SK-N-SH treated with all-trans-retinoic acid at 6 μM for 48 hours (cell line): ENCODE measurements around the gene ZNF195.

Source experiments
- ATAC-seq: fragments of 200-7000 bp; cut with Tn5 transposase; 3 replicates; pipeline ENCODE4 v1.9.1; 2020; ENCODE audit warnings: mild to moderate bottlenecking, moderate library complexity
- ARNTL ChIP-seq: fragments of 450-650 bp; formaldehyde crosslinking; IDR thresholded peaks from 2 replicates; pipeline ENCODE4 v1.5.0; 2020; ENCODE audit warnings: low read depth, mild to moderate bottlenecking, moderate library complexity, borderline replicate concordance
- CSDC2 ChIP-seq: fragments of 250-450 bp; sonication (Bioruptor Pico); IDR thresholded peaks from 2 replicates; pipeline ENCODE4 v1.5.0; 2020; ENCODE audit warnings: mild to moderate bottlenecking, moderate library complexity
- ESRRG ChIP-seq: fragments of 250-450 bp; sonication (Bioruptor Pico); IDR thresholded peaks from 2 replicates; pipeline ENCODE4 v1.6.1; 2021; ENCODE audit warnings: mild to moderate bottlenecking
- GLIS3 ChIP-seq: fragments of 250-450 bp; sonication (Bioruptor Pico); IDR thresholded peaks from 2 replicates; pipeline ENCODE4 v1.5.0; 2020; ENCODE audit warnings: mild to moderate bottlenecking, moderate library complexity
- ISL1 ChIP-seq: fragments of 250-450 bp; sonication (Bioruptor Pico); IDR thresholded peaks from 2 replicates; pipeline ENCODE4 v2.1.2; 2022; ENCODE audit warnings: mild to moderate bottlenecking, moderate library complexity
- PPARA ChIP-seq: fragments of 250-450 bp; sonication (Bioruptor Pico); IDR thresholded peaks from 2 replicates; pipeline ENCODE4 v1.5.0; 2020; ENCODE audit warnings: mild to moderate bottlenecking, borderline replicate concordance
- SNAI2 ChIP-seq: fragments of 250-450 bp; sonication (Bioruptor Pico); IDR thresholded peaks from 2 replicates; pipeline ENCODE4 v1.5.0; 2020; ENCODE audit warnings: mild to moderate bottlenecking, moderate library complexity
- TCF4 ChIP-seq: fragments of 250-450 bp; sonication (Bioruptor Pico); IDR thresholded peaks from 2 replicates; pipeline ENCODE4 v1.8.0; 2021; ENCODE audit warnings: mild to moderate bottlenecking, moderate library complexity, borderline replicate concordance
- TOX ChIP-seq: fragments of 250-450 bp; sonication (Bioruptor Pico); IDR thresholded peaks from 2 replicates; pipeline ENCODE4 v1.8.0; 2021; ENCODE audit warnings: mild to moderate bottlenecking, moderate library complexity, borderline replicate concordance
- ZC3H10 ChIP-seq: fragments of 250-450 bp; sonication (Bioruptor Pico); IDR thresholded peaks from 2 replicates; pipeline ENCODE4 v1.5.1; 2021; ENCODE audit warnings: mild to moderate bottlenecking, moderate library complexity
- ZFP3 ChIP-seq: fragments of 250-450 bp; sonication (Bioruptor Pico); IDR thresholded peaks from 2 replicates; pipeline ENCODE4 v1.5.0; 2020; ENCODE audit warnings: mild to moderate bottlenecking, moderate library complexity
- ZFP30 ChIP-seq: fragments of 450-650 bp; formaldehyde crosslinking; IDR thresholded peaks from 2 replicates; pipeline ENCODE4 v1.5.0; 2022; ENCODE audit warnings: mild to moderate bottlenecking, moderate library complexity
- ZNF565 ChIP-seq: fragments of 450-650 bp; formaldehyde crosslinking; conservative IDR thresholded peaks from 2 replicates; pipeline ENCODE4 v1.5.0; 2020; ENCODE audit warnings: low read depth, mild to moderate bottlenecking, moderate library complexity
- ZNF70 ChIP-seq: fragments of 450-650 bp; formaldehyde crosslinking; IDR thresholded peaks from 2 replicates; pipeline ENCODE4 v1.5.0; 2020; ENCODE audit warnings: mild to moderate bottlenecking, moderate library complexity
- ZNF8 ChIP-seq: fragments of 450-650 bp; formaldehyde crosslinking; IDR thresholded peaks from 2 replicates; pipeline ENCODE4 v1.5.0; 2020; ENCODE audit warnings: mild to moderate bottlenecking, moderate library complexity
- TF ChIP-seq, protein P1 (sequence below): fragments of 250-450 bp; sonication (Bioruptor Pico); IDR thresholded peaks from 2 replicates; pipeline ENCODE4 v1.5.1; 2021; ENCODE audit warnings: mild to moderate bottlenecking, moderate library complexity
- TF ChIP-seq, protein P2 (sequence below): fragments of 250-450 bp; sonication (Bioruptor Pico); IDR thresholded peaks from 2 replicates; pipeline ENCODE4 v1.8.0; 2021; ENCODE audit warnings: low read depth, mild to moderate bottlenecking, moderate library complexity, borderline replicate concordance
- TF ChIP-seq, protein P3 (sequence below): fragments of 250-450 bp; sonication (Bioruptor Pico); IDR thresholded peaks from 2 replicates; pipeline ENCODE4 v1.8.0; 2020; ENCODE audit warnings: mild to moderate bottlenecking, moderate library complexity, borderline replicate concordance
- TF ChIP-seq, protein P4 (sequence below): fragments of 250-450 bp; sonication (Bioruptor Pico); IDR thresholded peaks from 2 replicates; pipeline ENCODE4 v1.5.1; 2020; ENCODE audit warnings: low read depth, mild to moderate bottlenecking, moderate library complexity
- TF ChIP-seq, protein P5 (sequence below): fragments of 250-450 bp; sonication (Bioruptor Pico); IDR thresholded peaks from 2 replicates; pipeline ENCODE4 v1.5.0; 2020; ENCODE audit warnings: mild to moderate bottlenecking, moderate library complexity

Gene ZNF195

DNA sequence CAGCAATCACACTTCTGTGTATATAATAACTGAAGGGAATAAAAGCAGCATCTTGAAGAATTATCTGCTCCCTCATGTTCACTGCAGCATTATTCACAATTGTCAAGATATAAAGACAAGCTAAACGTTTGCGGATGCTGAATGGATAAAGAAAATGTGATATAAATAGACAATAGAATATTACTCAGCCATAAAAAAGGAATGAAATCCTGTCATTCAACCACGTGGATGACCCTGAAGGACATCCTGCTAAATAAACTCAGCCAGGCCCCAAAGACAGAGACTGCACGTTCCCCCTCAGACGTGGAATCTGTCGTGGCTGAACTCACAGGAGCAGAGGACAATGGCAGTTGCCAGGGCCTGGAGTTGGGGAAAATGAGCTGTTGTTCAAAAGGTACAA lies 9.6 kb downstream of the ZNF195 start:
- TF ChIP-seq, protein P1, sequence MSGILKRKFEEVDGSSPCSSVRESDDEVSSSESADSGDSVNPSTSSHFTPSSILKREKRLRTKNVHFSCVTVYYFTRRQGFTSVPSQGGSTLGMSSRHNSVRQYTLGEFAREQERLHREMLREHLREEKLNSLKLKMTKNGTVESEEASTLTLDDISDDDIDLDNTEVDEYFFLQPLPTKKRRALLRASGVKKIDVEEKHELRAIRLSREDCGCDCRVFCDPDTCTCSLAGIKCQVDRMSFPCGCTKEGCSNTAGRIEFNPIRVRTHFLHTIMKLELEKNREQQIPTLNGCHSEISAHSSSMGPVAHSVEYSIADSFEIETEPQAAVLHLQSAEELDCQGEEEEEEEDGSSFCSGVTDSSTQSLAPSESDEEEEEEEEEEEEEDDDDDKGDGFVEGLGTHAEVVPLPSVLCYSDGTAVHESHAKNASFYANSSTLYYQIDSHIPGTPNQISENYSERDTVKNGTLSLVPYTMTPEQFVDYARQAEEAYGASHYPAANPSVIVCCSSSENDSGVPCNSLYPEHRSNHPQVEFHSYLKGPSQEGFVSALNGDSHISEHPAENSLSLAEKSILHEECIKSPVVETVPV (CRISPR knock-in tag), result no peak
- no peak for TF ChIP-seq ZNF8 (CRISPR knock-in tag)
- no peak for TF ChIP-seq ARNTL
- TF ChIP-seq PPARA (CRISPR knock-in tag), result no peak
- no peak for TF ChIP-seq ESRRG (CRISPR knock-in tag)
- no peak for TF ChIP-seq TOX (CRISPR knock-in tag)
- no peak for TF ChIP-seq ZNF70 (CRISPR knock-in tag)
- TF ChIP-seq ZNF565, result no peak
- TF ChIP-seq, protein P2, sequence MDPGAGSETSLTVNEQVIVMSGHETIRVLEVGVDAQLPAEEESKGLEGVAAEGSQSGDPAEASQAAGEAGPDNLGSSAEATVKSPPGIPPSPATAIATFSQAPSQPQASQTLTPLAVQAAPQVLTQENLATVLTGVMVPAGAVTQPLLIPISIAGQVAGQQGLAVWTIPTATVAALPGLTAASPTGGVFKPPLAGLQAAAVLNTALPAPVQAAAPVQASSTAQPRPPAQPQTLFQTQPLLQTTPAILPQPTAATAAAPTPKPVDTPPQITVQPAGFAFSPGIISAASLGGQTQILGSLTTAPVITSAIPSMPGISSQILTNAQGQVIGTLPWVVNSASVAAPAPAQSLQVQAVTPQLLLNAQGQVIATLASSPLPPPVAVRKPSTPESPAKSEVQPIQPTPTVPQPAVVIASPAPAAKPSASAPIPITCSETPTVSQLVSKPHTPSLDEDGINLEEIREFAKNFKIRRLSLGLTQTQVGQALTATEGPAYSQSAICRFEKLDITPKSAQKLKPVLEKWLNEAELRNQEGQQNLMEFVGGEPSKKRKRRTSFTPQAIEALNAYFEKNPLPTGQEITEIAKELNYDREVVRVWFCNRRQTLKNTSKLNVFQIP (CRISPR knock-in tag), result no peak
- TF ChIP-seq, protein P3, sequence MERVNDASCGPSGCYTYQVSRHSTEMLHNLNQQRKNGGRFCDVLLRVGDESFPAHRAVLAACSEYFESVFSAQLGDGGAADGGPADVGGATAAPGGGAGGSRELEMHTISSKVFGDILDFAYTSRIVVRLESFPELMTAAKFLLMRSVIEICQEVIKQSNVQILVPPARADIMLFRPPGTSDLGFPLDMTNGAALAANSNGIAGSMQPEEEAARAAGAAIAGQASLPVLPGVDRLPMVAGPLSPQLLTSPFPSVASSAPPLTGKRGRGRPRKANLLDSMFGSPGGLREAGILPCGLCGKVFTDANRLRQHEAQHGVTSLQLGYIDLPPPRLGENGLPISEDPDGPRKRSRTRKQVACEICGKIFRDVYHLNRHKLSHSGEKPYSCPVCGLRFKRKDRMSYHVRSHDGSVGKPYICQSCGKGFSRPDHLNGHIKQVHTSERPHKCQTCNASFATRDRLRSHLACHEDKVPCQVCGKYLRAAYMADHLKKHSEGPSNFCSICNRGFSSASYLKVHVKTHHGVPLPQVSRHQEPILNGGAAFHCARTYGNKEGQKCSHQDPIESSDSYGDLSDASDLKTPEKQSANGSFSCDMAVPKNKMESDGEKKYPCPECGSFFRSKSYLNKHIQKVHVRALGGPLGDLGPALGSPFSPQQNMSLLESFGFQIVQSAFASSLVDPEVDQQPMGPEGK (CRISPR knock-in tag), result no peak
- no peak for TF ChIP-seq ISL1 (CRISPR knock-in tag)
- TF ChIP-seq ZFP3, result no peak
- TF ChIP-seq GLIS3 (CRISPR knock-in tag), result no peak
- TF ChIP-seq, protein P4, sequence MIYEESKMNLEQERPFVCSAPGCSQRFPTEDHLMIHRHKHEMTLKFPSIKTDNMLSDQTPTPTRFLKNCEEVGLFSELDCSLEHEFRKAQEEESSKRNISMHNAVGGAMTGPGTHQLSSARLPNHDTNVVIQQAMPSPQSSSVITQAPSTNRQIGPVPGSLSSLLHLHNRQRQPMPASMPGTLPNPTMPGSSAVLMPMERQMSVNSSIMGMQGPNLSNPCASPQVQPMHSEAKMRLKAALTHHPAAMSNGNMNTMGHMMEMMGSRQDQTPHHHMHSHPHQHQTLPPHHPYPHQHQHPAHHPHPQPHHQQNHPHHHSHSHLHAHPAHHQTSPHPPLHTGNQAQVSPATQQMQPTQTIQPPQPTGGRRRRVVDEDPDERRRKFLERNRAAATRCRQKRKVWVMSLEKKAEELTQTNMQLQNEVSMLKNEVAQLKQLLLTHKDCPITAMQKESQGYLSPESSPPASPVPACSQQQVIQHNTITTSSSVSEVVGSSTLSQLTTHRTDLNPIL, result no peak
- TF ChIP-seq TCF4, result no peak
- no peak for TF ChIP-seq SNAI2 (CRISPR knock-in tag)
- no peak for TF ChIP-seq CSDC2 (CRISPR knock-in tag)
- TF ChIP-seq ZC3H10 (CRISPR knock-in tag), result no peak
- TF ChIP-seq ZFP30 (CRISPR knock-in tag), result no peak
- TF ChIP-seq, protein P5, sequence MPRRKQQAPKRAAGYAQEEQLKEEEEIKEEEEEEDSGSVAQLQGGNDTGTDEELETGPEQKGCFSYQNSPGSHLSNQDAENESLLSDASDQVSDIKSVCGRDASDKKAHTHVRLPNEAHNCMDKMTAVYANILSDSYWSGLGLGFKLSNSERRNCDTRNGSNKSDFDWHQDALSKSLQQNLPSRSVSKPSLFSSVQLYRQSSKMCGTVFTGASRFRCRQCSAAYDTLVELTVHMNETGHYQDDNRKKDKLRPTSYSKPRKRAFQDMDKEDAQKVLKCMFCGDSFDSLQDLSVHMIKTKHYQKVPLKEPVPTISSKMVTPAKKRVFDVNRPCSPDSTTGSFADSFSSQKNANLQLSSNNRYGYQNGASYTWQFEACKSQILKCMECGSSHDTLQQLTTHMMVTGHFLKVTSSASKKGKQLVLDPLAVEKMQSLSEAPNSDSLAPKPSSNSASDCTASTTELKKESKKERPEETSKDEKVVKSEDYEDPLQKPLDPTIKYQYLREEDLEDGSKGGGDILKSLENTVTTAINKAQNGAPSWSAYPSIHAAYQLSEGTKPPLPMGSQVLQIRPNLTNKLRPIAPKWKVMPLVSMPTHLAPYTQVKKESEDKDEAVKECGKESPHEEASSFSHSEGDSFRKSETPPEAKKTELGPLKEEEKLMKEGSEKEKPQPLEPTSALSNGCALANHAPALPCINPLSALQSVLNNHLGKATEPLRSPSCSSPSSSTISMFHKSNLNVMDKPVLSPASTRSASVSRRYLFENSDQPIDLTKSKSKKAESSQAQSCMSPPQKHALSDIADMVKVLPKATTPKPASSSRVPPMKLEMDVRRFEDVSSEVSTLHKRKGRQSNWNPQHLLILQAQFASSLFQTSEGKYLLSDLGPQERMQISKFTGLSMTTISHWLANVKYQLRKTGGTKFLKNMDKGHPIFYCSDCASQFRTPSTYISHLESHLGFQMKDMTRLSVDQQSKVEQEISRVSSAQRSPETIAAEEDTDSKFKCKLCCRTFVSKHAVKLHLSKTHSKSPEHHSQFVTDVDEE (CRISPR knock-in tag), result no peak
- TF ChIP-seq, all 23 proteins: peak for 0
- no peak for ATAC-seq

DNA sequence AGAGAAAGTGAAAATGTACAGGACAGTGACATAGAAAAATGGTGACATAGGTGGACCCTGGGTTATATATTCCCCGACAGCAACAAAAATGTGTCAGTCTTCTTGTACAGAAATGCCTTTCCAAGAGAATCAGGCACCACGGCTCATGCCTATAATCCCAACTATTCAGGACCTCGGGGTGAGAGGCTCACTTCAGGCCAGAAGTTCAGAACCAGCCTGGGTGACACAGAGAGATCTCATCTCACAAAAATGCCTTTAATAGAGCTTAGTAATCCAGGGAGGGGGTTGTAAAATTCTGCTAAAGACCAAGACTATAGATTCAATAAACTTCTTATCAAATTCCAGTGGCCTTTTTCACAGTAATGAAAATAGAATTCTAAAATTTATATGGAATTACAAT lies 10.7 kb downstream of the ZNF195 start:
- TF ChIP-seq TCF4 (no peak), ARNTL (no peak), ZNF8 (CRISPR knock-in tag) (no peak), PPARA (CRISPR knock-in tag) (no peak)
- TF ChIP-seq, protein P4, result no peak
- TF ChIP-seq, protein P1 (CRISPR knock-in tag), result no peak
- ATAC-seq, result no peak
